Motor neuron (in vitro differentiated cells): ENCODE data around the gene F8. TPM values are rescaled to one million over a fixed set of nuclear protein-coding genes. Genes with fewer than 3 reads are reported as not detected.

Experiments
- ATAC-seq, 8 experiments: fragments of 200-7000 bp; cut with Tn5 transposase; replicated peaks in 6 of 8; 2 replicates each; pipeline ENCODE4 v1.8.0; 2021; ENCODE audit warnings: mild to moderate bottlenecking in 8 of 8, moderate library complexity in 8 of 8
- H3K27ac ChIP-seq, 2 donors: fragments of 250-450 bp; sonication (Bioruptor Pico); 2 replicates each; pipeline ENCODE4 v1.9.0; 2021; ENCODE audit warnings: antibody characterized with exemption in 2 of 2, mild to moderate bottlenecking in 2 of 2, moderate library complexity in 1 of 2
- H3K4me1 ChIP-seq, 2 donors: fragments of 250-450 bp; sonication (Bioruptor Pico); replicated peaks in 1 of 2; 2 replicates each; pipeline ENCODE4 v1.6.1; 2021; ENCODE audit warnings: antibody characterized with exemption in 2 of 2, mild to moderate bottlenecking in 2 of 2, moderate library complexity in 1 of 2
- H3K4me3 ChIP-seq, 5 donors: fragments of 250-450 bp; sonication (Bioruptor Pico); 2 replicates each; pipeline ENCODE4 v1.9.0; 2021; ENCODE audit warnings: antibody characterized with exemption in 5 of 5, mild to moderate bottlenecking in 5 of 5, moderate library complexity in 4 of 5
- WGBS, 10 experiments: fragments of 450-650 bp; shearing (Covaris generic); methylation state at CpG; one replicate each; pipeline ENCODE4 v1.0.0; 2022; 5-methylcytosine and 5-hydroxymethylcytosine counted together
- in situ Hi-C, 9 experiments: fragments of 400-800 bp; cut with MboI; loops; one replicate each; pipeline ENCODE4 v1.15.0; 2021; ENCODE audit warnings: low sequenced_read_pairs in 9 of 9, low pct_unique_long_range_greater_than_20kb in 2 of 9; ENCODE audit not compliant: unreplicated experiment in 9 of 9
- total RNA-seq, 8 experiments: library from RNA; unstranded; fragments of 300-600 nt; gene quantifications; 2 replicates each; pipeline versions ENCODE4 v1.2.3 to v1.2.4, GENCODE V29; 2022

Gene F8
- total RNA-seq, 8 experiments from 2014 or later = 1.2 to 5.3 (median 3.1) TPM

DNA sequence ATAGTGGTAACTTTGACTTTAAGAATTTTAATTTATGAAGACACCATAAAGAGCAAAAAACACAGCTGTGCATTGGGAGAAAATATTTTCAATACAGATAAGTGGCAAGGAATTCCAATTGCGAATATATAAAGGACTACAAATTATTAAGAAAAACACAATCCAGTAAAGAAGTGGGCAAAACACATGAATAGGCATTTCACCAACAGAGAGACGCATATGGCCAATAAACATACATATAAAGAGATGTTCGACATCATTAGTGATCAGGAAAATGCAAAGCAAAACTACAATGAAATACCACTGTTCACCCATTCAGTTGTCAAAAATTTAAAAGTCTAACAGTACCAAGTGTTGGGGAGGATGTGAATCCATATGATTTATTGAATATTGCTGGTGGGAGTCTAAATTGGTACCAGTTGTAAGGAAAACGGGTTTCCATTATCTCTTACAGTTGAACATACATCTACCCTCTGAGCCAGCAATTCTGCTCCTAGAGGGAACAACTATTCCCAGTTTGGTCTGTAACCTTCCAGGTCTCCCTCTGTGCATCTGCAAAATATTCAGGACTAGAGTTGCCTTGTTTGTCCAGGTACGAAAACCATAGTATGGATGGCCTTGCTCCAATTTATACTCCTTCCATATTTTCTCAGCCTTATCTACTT is 215.6 kb downstream of the F8 start:
- ATAC-seq = no peak
- Histone ChIP-seq H3K4me3 (no peak overlapping the region), H3K27ac (no peak overlapping the region), H3K4me1 (peaks cover 0 to 2% of the 10 kb centered on the region in 2 donors)
- in situ Hi-C loops = no loop called here
- 53 to 100% (median 94%) methylated on average over 1 to 4 of the region's 5 CpGs; no CpG with 5 or more reads in 4 of the 10 experiments for WGBS, 10 experiments

DNA sequence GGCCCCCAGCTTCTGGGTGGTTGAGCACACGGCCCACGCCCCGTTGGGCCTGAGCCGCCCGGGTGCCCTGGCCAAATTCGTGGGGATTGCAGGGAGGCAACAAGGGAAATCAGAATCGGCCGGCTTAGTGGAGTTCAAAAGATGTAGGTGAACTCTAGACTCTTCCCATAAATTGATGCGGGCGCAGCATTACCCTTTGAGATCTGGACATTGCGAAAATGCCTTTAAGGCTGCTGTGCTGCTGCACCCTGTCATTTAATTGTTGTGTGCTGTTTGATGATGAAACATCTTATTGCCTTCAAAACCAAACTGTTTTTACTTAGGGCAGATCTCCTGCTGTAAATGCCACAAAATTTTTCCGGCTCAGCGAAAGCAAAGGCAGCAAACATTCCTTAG is 216.8 kb downstream of the F8 start:
- in situ Hi-C loops = no loop called here
- Histone ChIP-seq H3K4me1 (peaks cover 0 to 2% of the 10 kb centered on the region in 2 donors), H3K27ac (no peak overlapping the region), H3K4me3 (peak overlapping the region; percentile 45 to 61 (median 54))
- 0 to 53% (median 25%) methylated on average over 1 to 6 of the region's 13 CpGs; no CpG with 5 or more reads in 7 of the 10 experiments for WGBS, 10 experiments
- ATAC-seq = peak in 6 of 8 experiments; percentile 6 to 52 (median 38)

DNA sequence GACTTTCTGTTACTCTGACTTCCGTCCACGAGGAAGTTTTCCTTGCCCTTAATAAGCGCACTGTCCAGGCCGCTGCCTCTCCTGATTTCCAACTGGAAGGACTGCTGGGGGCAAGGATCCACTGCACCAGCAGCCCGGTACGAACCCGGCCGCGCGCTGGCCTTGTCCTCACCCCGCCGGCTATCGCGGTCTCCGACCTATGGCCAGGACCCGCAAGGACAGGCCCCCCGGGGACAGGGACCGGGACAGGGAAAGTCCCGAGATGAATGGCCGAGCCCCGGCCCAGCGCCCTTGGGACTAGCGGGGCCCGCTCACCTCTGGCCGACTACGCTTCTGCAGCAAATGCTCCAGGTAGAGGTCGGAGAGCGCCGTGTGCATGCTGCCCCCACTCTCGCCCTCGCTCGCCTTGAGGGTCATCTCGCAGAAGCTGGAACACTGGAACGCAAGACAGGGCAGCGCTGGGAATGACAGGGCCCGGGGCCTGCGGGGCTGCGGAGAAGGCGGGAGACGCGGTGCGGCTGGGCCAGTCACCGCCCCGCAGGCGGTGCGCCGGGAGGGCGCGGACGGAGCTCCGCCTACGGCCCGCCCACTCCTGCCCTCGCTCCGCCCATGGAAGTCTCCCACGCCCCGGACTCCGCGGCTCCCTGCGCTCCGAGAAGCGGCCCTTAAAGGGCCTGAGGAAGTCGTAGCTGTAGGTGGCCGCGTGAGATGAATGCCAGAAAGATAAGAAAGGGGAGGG is 217.4 kb downstream of the F8 start, which contains the start of gene MPP1:
Gene MPP1, minus strand, starts transcription at position 529 of the 739 bp plus-strand sequence. Its CDS starts 112 bp downstream, at position 417.
- WGBS, 10 experiments = 0 to 17% (median 5%) methylated on average over 2 to 10 of the region's 65 CpGs; no CpG with 5 or more reads in 6 of the 10 experiments
- ATAC-seq = peak; percentile 95 to 99 (median 98)
- Histone ChIP-seq H3K4me3 (peak within 1 kb of the TSS; percentile 45 to 61 (median 54)), H3K27ac (peak within 1 kb of the TSS in 1 of 2 donors; percentile 46), H3K4me1 (peaks cover 0 to 3% of the 10 kb centered on the region in 2 donors)
- in situ Hi-C loops = no loop called here

DNA sequence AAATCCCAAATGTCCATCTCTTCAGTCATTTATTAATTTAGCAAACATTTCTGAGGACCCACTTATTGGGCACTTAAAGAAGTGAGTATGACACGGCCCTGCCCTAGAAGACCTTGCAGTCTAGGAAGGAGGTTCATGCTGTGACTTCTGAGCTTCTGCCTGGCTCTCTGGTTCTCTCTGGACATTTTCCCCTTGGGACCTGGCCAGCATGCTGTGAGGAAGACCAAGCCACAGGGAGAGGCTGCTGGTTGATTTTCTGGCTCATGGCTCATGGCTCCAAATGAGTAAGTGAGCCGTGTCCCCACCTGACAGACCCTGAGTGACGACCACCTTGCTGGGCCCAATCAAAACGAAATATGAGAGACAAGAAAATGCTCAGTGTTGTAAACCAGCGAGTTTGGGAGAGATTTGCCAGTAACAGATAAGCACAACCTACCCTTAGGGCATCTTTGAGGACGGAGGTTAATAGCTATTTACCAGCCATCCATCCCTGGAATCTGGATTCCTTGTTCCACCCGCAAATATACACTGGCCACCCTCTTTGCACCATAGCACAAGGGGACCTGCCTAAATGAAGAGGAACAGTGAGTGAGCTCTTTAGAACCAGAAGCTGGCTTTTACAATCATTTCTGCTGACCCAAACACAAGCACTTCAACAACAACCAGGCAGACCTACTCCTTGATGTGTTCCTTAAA is 218.1 kb downstream of the F8 start:
- in situ Hi-C loops = no loop called here
- no peak for ATAC-seq
- 0 to 60% (median 10%) methylated on average over 1 to 3 of the region's 7 CpGs; no CpG with 5 or more reads in 6 of the 10 experiments for WGBS, 10 experiments

GRCh38 chrX:154802947-154803346 is 219.6 kb downstream of the F8 start:
- H3K4me3 ChIP-seq = no peak overlapping the region
- ATAC-seq = no peak

More for the DNA sequence above, 218.1 kb downstream of the F8 start:
- Histone ChIP-seq H3K27ac (no peak overlapping the region), H3K4me3 (peak overlapping the region; percentile 45 to 61 (median 54)), H3K4me1 (peaks cover 3 to 10% of the 10 kb centered on the region in 2 donors)

GRCh38 chrX:154800478-154801210 is 221.9 kb downstream of the F8 start:
- in situ Hi-C loops = no loop called here
- WGBS, 10 experiments = 57 to 100% (median 80%) methylated on average over 3 to 8 of the region's 8 CpGs; no CpG with 5 or more reads in 3 of the 10 experiments
- no peak overlapping the region for H3K4me3 ChIP-seq
- no peak for ATAC-seq
- H3K4me1 ChIP-seq = peaks cover 4 to 12% of the 10 kb centered on the region in 2 donors
- H3K27ac ChIP-seq = no peak overlapping the region

More at GRCh38 chrX:154802947-154803346, 219.6 kb downstream of the F8 start:
- WGBS, 10 experiments = 20% methylated on average over 1 of the region's 2 CpGs; no CpG with 5 or more reads in 9 of the 10 experiments
- Histone ChIP-seq H3K27ac (no peak overlapping the region), H3K4me1 (peaks cover 4 to 14% of the 10 kb centered on the region in 2 donors)
- in situ Hi-C loops = no loop called here

DNA sequence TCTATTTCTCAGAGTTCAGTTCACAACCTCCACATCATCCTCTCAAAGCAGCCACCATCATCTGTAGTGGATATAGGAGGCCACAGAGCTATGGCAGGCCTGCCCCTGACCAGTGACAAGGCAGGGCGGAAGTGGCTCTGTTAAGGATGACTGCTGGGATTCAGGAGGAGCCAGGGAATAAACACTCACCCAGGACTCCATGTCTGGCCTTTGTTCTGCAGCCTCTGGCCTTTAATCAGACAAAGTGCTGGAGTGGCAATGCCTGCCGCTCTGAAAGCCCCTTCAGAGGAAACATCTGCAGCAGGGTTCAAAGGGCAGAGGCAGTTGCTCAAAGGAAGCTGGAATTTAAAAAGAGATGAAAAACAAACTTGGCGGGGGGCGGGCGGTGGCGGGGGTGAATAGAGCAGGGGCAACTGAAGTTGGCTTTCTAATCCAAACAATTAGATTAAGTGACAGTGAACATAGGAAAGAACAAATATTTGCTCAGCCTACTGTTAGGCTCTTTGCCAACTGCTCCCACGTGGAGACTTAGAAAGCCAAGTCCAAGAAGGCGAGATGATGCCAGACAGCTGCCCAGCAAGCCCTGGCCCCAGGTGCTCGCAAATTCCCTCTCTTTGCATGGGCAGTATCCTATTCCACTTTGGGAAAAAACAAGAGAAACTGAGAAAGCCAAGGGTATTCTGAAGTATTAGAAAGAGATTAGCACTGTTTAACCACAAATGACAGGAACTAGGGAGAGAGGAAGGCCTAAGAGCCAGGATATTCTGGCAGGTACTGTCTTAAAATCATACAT is 222.8 kb downstream of the F8 start:
- H3K4me3 ChIP-seq = no peak overlapping the region
- 0 to 67% (median 14%) methylated on average over 1 to 2 of the region's 9 CpGs; no CpG with 5 or more reads in 7 of the 10 experiments for WGBS, 10 experiments
- in situ Hi-C loops = no loop called here
- H3K27ac ChIP-seq = peak overlapping the region in 1 of 2 donors; percentile 76
- ATAC-seq = peak in 6 of 8 experiments; percentile 48 to 96 (median 74)
- H3K4me1 ChIP-seq = peaks cover 4 to 12% of the 10 kb centered on the region in 2 donors

DNA sequence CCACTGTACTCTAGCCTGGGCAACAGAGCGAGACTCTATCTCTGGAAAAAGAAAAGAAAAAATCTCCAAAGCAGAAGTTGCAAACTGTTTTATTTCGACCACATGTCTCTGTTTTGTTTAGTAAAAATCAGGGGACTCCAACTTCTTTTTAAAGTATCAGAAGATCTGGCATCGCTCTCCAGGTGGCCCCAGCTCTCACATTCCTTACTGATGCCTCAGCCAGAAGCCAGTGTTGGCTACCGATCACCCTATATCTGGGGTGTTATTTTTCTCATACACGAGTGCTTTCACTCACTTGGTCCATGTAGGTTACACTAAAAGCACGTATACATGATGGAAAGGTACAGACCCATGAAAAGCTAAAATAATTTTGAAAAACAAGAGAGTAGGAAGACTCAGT is 225.5 kb downstream of the F8 start:
- H3K4me1 ChIP-seq = peaks cover 4 to 12% of the 10 kb centered on the region in 2 donors
- in situ Hi-C loops = no loop called here
- ATAC-seq = no peak
- 0 to 86% (median 45%) methylated on average over 1 to 2 of the region's 6 CpGs; no CpG with 5 or more reads in 2 of the 10 experiments for WGBS, 10 experiments
- no peak overlapping the region for H3K4me3 ChIP-seq
- H3K27ac ChIP-seq = no peak overlapping the region

DNA sequence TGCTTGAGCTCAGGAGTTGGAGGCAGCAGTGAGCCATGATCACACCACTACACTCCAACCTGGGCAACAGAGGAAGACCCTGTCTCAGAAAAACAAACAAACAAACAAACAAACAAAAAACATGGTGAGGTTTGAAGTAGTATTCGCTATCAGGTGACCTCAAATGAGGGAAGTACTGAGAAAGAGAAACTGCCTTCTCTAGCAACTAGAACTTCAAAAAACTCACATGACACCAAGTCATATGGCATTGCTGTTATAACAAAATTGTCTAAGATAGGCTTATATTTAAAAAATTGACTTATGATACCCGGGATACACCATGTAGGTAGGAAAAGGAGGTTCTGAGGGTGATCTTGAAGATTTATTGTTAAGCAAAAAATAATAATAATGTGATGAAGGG is 227.5 kb downstream of the F8 start:
- WGBS, 10 experiments = 33 to 100% (median 69%) methylated on average over 1 to 2 of the region's 2 CpGs; no CpG with 5 or more reads in 2 of the 10 experiments
- no peak overlapping the region for H3K27ac ChIP-seq
- H3K4me1 ChIP-seq = peaks cover 4 to 10% of the 10 kb centered on the region in 2 donors
- H3K4me3 ChIP-seq = no peak overlapping the region
- no peak for ATAC-seq
- in situ Hi-C loops = no loop called here

GRCh38 chrX:154793084-154793795 is 229.3 kb downstream of the F8 start:
- H3K4me3 ChIP-seq = no peak overlapping the region
- in situ Hi-C loops = no loop called here
- WGBS, 10 experiments = 55 to 100% (median 87%) methylated on average over 1 to 7 of the region's 7 CpGs; no CpG with 5 or more reads in 1 of the 10 experiments
- no peak for ATAC-seq
- no peaks in the 10 kb centered on the region for H3K4me1 ChIP-seq
- no peak overlapping the region for H3K27ac ChIP-seq

- in situ Hi-C loops = no loop called here
- no peak overlapping the region for H3K27ac ChIP-seq
- 51 to 100% (median 100%) methylated on average over 1 to 7 of the region's 8 CpGs; no CpG with 5 or more reads in 3 of the 10 experiments for WGBS, 10 experiments
- H3K4me3 ChIP-seq = no peak overlapping the region
- no peaks in the 10 kb centered on the region for H3K4me1 ChIP-seq
- no peak for ATAC-seq
These were observed 230.6 kb downstream of the F8 start for GRCh38 chrX:154791939-154792338.
